IMR-90 (cell line): ENCODE data around the gene NUP205. TPM values are rescaled to one million over a fixed set of nuclear protein-coding genes. Genes with fewer than 3 reads are reported as not detected.

Experiments
- ATAC-seq: fragments of 200-7000 bp; cut with Tn5 transposase; 2 replicates; pipeline ENCODE4 v1.9.1; 2020; ENCODE audit warnings: low read depth, mild to moderate bottlenecking, moderate library complexity
- BruUV-seq: library from RNA; stranded (reverse); fragments of 400-500 nt; replicated peaks from 2 replicates; lab custom pipeline; 2021; lab: Mats Ljungman, UMichigan
- CTCF ChIA-PET: fragments of 300-600 bp; formaldehyde crosslinking; extraction: SDS; loops from one replicate; lab custom pipeline; 2021; ENCODE audit warnings: antibody characterized with exemption; lab: Yijun Ruan, JAX
- POLR2A ChIA-PET: fragments of 300-600 bp; sonication (Branson Sonifier 250); formaldehyde crosslinking; loops from one replicate; lab custom pipeline; 2022; ENCODE audit warnings: antibody characterized with exemption; ENCODE audit not compliant: unreplicated experiment; lab: Charles Lee
- DNase-seq: peaks from one replicate; pipeline ENCODE4 v3.0.0; 2013
- H2AFZ ChIP-seq: replicated peaks from 2 replicates; pipeline ENCODE3; 2013; ENCODE audit warnings: low read length, mild to moderate bottlenecking; ENCODE audit not compliant: poor library complexity
- H2AK5ac ChIP-seq: 2 replicates; pipeline ENCODE4 v1.6.1; 2013; ENCODE audit warnings: low read depth, low read length, inconsistent platforms
- H2AK9ac ChIP-seq: replicated peaks from 2 replicates; pipeline ENCODE3; 2013; ENCODE audit warnings: mild to moderate bottlenecking, low read depth, low read length, moderate library complexity; ENCODE audit not compliant: poor library complexity
- H2BK120ac ChIP-seq: 2 replicates; pipeline ENCODE4 v1.6.1; 2013; ENCODE audit warnings: low read depth, low read length, inconsistent platforms
- H2BK15ac ChIP-seq: 3 replicates; pipeline ENCODE4 v1.6.1; 2013; ENCODE audit warnings: low read depth, low read length, inconsistent platforms
- H2BK20ac ChIP-seq: 2 replicates; pipeline ENCODE4 v1.6.1; 2013; ENCODE audit warnings: low read depth, mild to moderate bottlenecking, inconsistent platforms, low read length, moderate library complexity
- H2BK5ac ChIP-seq: 2 replicates; pipeline ENCODE4 v1.6.1; 2013; ENCODE audit warnings: mild to moderate bottlenecking, low read depth, low read length, inconsistent platforms; ENCODE audit not compliant: poor library complexity, severe bottlenecking
- H3K14ac ChIP-seq: replicated peaks from 2 replicates; pipeline ENCODE4 v1.6.1; 2013; ENCODE audit warnings: low read depth, low read length, inconsistent platforms
- H3K18ac ChIP-seq: 2 replicates; pipeline ENCODE4 v1.6.1; 2013; ENCODE audit warnings: low read depth, low read length, control low read depth
- H3K23ac ChIP-seq: 2 replicates; pipeline ENCODE4 v1.6.1; 2013; ENCODE audit warnings: low read depth, low read length, inconsistent platforms
- H3K27ac ChIP-seq: 2 replicates; pipeline ENCODE4 v1.5.1; 2013; ENCODE audit warnings: mild to moderate bottlenecking, control low read depth, low read length; ENCODE audit not compliant: insufficient read depth
- H3K27me3 ChIP-seq: 2 replicates; pipeline ENCODE4 v1.6.1; 2013; ENCODE audit warnings: low read length; ENCODE audit not compliant: control insufficient read depth, insufficient read depth
- H3K36me3 ChIP-seq: 2 replicates; pipeline ENCODE4 v1.6.1; 2013; ENCODE audit warnings: low read length, mixed read lengths; ENCODE audit not compliant: control insufficient read depth, insufficient read depth
- H3K4ac ChIP-seq: 2 replicates; pipeline ENCODE4 v1.6.1; 2013; ENCODE audit warnings: low read depth, low read length, inconsistent platforms
- H3K4me1 ChIP-seq: 2 replicates; pipeline ENCODE4 v1.6.1; 2013; ENCODE audit warnings: low read length, mixed read lengths; ENCODE audit not compliant: control insufficient read depth, insufficient read depth
- H3K4me2 ChIP-seq: 2 replicates; pipeline ENCODE4 v1.6.1; 2013; ENCODE audit warnings: low read depth, mild to moderate bottlenecking, control low read depth, low read length, moderate library complexity
- H3K4me3 ChIP-seq: 2 replicates; pipeline ENCODE4 v1.5.1; 2013; ENCODE audit warnings: low read depth, mild to moderate bottlenecking, control low read depth, low read length, moderate library complexity; ENCODE audit not compliant: insufficient read depth
- H3K56ac ChIP-seq: 2 replicates; pipeline ENCODE4 v1.6.1; 2013; ENCODE audit warnings: low read length, inconsistent platforms; ENCODE audit not compliant: insufficient read depth; ENCODE audit errors: extremely low read depth
- H3K79me1 ChIP-seq, 2 experiments: 2 replicates each; pipeline ENCODE4 v1.6.1; 2013; ENCODE audit warnings: low read length in 2 of 2, inconsistent platforms in 1 of 2, low read depth in 1 of 2
- H3K9ac ChIP-seq: 2 replicates; pipeline ENCODE4 v1.6.1; 2013; ENCODE audit warnings: low read depth, low read length, control low read depth
- H3K9me1 ChIP-seq: 2 replicates; pipeline ENCODE4 v1.6.1; 2013; ENCODE audit warnings: low read length, inconsistent platforms; ENCODE audit not compliant: insufficient read depth
- H3K9me3 ChIP-seq: 2 replicates; pipeline ENCODE4 v1.6.1; 2013; ENCODE audit warnings: low read length; ENCODE audit not compliant: control insufficient read depth, insufficient read depth
- H4K20me1 ChIP-seq: 2 replicates; pipeline ENCODE4 v1.6.1; 2013; ENCODE audit warnings: low read length, inconsistent platforms; ENCODE audit not compliant: insufficient read depth
- H4K5ac ChIP-seq: 2 replicates; pipeline ENCODE4 v1.6.1; 2013; ENCODE audit warnings: mild to moderate bottlenecking, low read depth, low read length, control low read depth
- H4K8ac ChIP-seq, 2 experiments: 2 replicates each; pipeline ENCODE4 v1.6.1; 2013; ENCODE audit warnings: low read depth in 2 of 2, low read length in 2 of 2, control low read depth in 1 of 2, inconsistent platforms in 1 of 2
- H4K91ac ChIP-seq: 2 replicates; pipeline ENCODE4 v1.6.1; 2013; ENCODE audit warnings: low read depth, low read length, inconsistent platforms; ENCODE audit not compliant: insufficient read depth
- CEBPB ChIP-seq: IDR thresholded peaks from 2 replicates; pipeline ENCODE4 v1.6.1; 2012; ENCODE audit warnings: low read depth, low read length, improper control_type of control experiment
- RFX5 ChIP-seq: IDR thresholded peaks from 2 replicates; pipeline ENCODE4 v1.8.0; 2012; ENCODE audit warnings: low read depth, mild to moderate bottlenecking, low read length, moderate library complexity
- WGBS, 2 experiments: methylation state at CpG; one replicate each; pipeline versions ENCODE4 v1.1.5 to v1.1.7; 2013; ENCODE audit warnings: missing lambda C conversion rate in 2 of 2; ENCODE audit not compliant: insufficient read length in 1 of 2; ENCODE audit errors: extremely low coverage in 2 of 2; 5-methylcytosine and 5-hydroxymethylcytosine counted together
- dilution Hi-C: fragments of 300-500 bp; cut with HindIII; formaldehyde crosslinking; loops from one replicate; pipeline ENCODE4 v1.14.3; 2018; ENCODE audit warnings: low sequenced_read_pairs; ENCODE audit not compliant: unreplicated experiment
- in situ Hi-C: fragments of 300-500 bp; cut with MboI; formaldehyde crosslinking; loops from 3 replicates; pipeline ENCODE4 v1.14.3; 2019; ENCODE audit warnings: low sequenced_read_pairs, inconsistent platforms, mixed read lengths
- intact Hi-C: fragments of 100-400 bp; cut with micrococcal nuclease; formaldehyde crosslinking; loops from 2 replicates; pipeline ENCODE4 v1.10.0; 2022
- polyA plus RNA-seq, 3 experiments: library from polyadenylated mRNA; depleted of rRNA; stranded (reverse); fragments of >200 nt; gene quantifications; 2 replicates each; pipeline ENCODE4 v1.2.3, GENCODE V29; 2012; ENCODE audit warnings: low replicate concordance in 1 of 3
- total RNA-seq: library from RNA; depleted of rRNA; stranded (reverse); fragments of >200 nt; gene quantifications from 2 replicates; pipeline ENCODE4 v1.2.3, GENCODE V29; 2012

The NUP205 gene
- total and polyA plus RNA-seq, 2 of the 4 experiments (the other 2 are of a cell fraction), result 29.5 to 84.6 TPM

- in situ Hi-C loops, result loop anchor here (5.0 kb wide), 1 partner anchor 341 kb away; no protein-coding TSS in a partner anchor
- 77% methylated on average over 5 of the region's 11 CpGs; no CpG with 5 or more reads in 1 of the 2 experiments for WGBS, 2 experiments
- H3K4me2 ChIP-seq, result no peak overlapping the region
- no peak overlapping the region for H3K4ac ChIP-seq
- no peak overlapping the region for H3K14ac ChIP-seq
- H3K23ac ChIP-seq, result no peak overlapping the region
- no peak overlapping the region for H3K18ac ChIP-seq
- H2BK15ac ChIP-seq, result no peak overlapping the region
- H3K36me3 ChIP-seq, result no peaks in the 10 kb centered on the region
- H2BK20ac ChIP-seq, result no peak overlapping the region
- no peak overlapping the region for H4K8ac ChIP-seq
- no peak overlapping the region for H3K27ac ChIP-seq
- H4K5ac ChIP-seq, result no peak overlapping the region
- peaks cover 24% of the 10 kb centered on the region; the same call in 1 of the 2 replicates for H4K20me1 ChIP-seq
- peaks cover 9% of the 10 kb centered on the region for H3K9me1 ChIP-seq
- no TSS peak for BruUV-seq
- H2BK5ac ChIP-seq, result no peak overlapping the region
- intact Hi-C loops, result loop anchor here (10.0 kb wide), 1 partner anchor 1209 kb away; no protein-coding TSS in a partner anchor
- no peaks in the 10 kb centered on the region for H3K9me3 ChIP-seq
- ATAC-seq, result no peak
- H3K4me3 ChIP-seq, result no peak overlapping the region
- dilution Hi-C loops, result no loop called here
- no peak overlapping the region for H2AK5ac ChIP-seq
- H2AK9ac ChIP-seq, result no peak overlapping the region
- POLR2A ChIA-PET, result no interaction called here
- no peak overlapping the region for H3K9ac ChIP-seq
- no peak for TF ChIP-seq RFX5
- peak; percentile 82 for TF ChIP-seq CEBPB
- peaks cover 8 to 52% of the 10 kb centered on the region in 2 experiments; a peak in 3 of 4 replicates for H3K79me1 ChIP-seq
- H3K56ac ChIP-seq, result no peak overlapping the region
- H3K4me1 ChIP-seq, result peaks cover 13% of the 10 kb centered on the region
- no peak overlapping the region for H2BK120ac ChIP-seq
- peak; percentile 16 for DNase-seq
- no peak overlapping the region for H4K91ac ChIP-seq
- H3K27me3 ChIP-seq, result no peaks in the 10 kb centered on the region
- CTCF ChIA-PET, result no interaction called here
- H2AFZ ChIP-seq, result no peak overlapping the region
These were observed 108.4 kb downstream of the NUP205 start for GRCh38 chr7:135666156-135666555.
